Esophagus muscularis mucosa (tissue), 3 donors: ENCODE data around the gene CNNM3.

Experiments used
- CTCF ChIP-seq, 3 experiments: fragments of 200-600 bp in 2 of 3; fragments of 450-650 bp in 1 of 3; sonication (generic) in 2 of 3; IDR thresholded peaks; one replicate each; pipeline ENCODE4 v1.5.1; 2017 to 2019; ENCODE audit warnings: antibody characterized with exemption in 3 of 3, mild to moderate bottlenecking in 2 of 3, moderate library complexity in 1 of 3
- POLR2A ChIP-seq: fragments of 450-650 bp; IDR thresholded peaks from one replicate; pipeline ENCODE4 v1.6.1; 2017; ENCODE audit warnings: antibody characterized with exemption, moderate library complexity, mild to moderate bottlenecking, low read depth
- POLR2AphosphoS5 ChIP-seq, 2 donors: sonication (generic); formaldehyde crosslinking; IDR thresholded peaks; one replicate each; pipeline ENCODE4 v1.6.1; 2017; ENCODE audit warnings: antibody characterized with exemption in 2 of 2

DNA sequence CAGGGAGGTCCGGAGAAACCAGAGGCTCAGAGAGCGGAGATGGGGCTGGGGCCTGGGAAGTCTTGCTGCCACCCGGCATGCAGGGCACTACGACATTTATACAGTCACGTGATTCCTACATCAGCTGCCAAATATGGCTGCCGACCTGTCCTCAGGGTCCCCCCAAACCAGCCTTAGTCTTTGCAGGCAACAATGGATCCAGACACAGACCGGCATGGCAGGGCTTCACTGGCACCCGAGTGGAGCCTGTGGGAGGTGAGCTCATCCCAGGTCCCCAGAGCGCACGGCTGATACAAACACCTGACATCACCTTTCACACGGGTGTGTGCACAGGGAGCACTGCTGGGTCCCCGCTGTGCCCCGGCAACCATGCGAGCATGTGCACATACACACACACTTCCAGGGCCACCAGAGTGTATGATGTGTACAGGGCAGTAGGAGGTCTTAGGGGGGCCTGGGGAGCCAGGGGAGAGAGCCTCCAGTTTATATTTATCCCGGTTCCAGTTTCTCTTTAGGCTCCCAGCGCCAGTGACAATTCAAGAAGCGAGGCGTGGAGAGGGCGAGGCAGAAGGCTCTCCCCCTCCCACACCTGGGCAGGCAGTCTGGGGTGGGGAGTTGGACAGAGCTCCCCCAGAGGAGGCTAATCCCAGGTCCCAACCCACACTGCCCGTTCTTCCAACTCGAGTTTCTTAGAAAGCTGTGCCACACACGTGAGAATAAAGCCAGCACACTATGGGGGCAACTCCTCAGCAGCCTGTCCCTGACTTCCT lies 51.1 kb downstream of the CNNM3 start:
- TF ChIP-seq POLR2AphosphoS5 (IDR thresholded peaks at IDR 0.05) (no peak), CTCF (IDR thresholded peaks at IDR 0.05) (no peak), POLR2A (no peak)
